ENCODE data around the gene DIAPH2. TPM values are rescaled to one million over a fixed set of nuclear protein-coding genes. Genes with fewer than 3 reads are reported as not detected.

Gene DIAPH2
- total RNA-seq, 2 donors from 2014 or later = 15.2 to 23.3 TPM

GRCh38 chrX:97474933-97475332 is 790.3 kb downstream of the DIAPH2 start:
- no peaks in the 10 kb centered on the region for H3K27me3 ChIP-seq
- H3K36me3 ChIP-seq (replicated peaks in 1 of 2; ENCODE audit: insufficient read depth in 1 of 2, low read depth in 2 of 2) = no peaks in the 10 kb centered on the region
- H3K4me1 ChIP-seq = no peaks in the 10 kb centered on the region
- no peak overlapping the region for H3K4me3 ChIP-seq
- intact Hi-C loops (cut with DNase I) = no loop called here
- ATAC-seq (no peak), DNase-seq (no peak)
- no peak overlapping the region for H3K27ac ChIP-seq
- no peak for TF ChIP-seq POLR2A (IDR thresholded peaks at IDR 0.05)
- TF ChIP-seq, protein P1, sequence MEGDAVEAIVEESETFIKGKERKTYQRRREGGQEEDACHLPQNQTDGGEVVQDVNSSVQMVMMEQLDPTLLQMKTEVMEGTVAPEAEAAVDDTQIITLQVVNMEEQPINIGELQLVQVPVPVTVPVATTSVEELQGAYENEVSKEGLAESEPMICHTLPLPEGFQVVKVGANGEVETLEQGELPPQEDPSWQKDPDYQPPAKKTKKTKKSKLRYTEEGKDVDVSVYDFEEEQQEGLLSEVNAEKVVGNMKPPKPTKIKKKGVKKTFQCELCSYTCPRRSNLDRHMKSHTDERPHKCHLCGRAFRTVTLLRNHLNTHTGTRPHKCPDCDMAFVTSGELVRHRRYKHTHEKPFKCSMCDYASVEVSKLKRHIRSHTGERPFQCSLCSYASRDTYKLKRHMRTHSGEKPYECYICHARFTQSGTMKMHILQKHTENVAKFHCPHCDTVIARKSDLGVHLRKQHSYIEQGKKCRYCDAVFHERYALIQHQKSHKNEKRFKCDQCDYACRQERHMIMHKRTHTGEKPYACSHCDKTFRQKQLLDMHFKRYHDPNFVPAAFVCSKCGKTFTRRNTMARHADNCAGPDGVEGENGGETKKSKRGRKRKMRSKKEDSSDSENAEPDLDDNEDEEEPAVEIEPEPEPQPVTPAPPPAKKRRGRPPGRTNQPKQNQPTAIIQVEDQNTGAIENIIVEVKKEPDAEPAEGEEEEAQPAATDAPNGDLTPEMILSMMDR (IDR thresholded peaks at IDR 0.05) = no peak
- WGBS, 2 donors = 95 to 100% methylated on average over 3 of the region's 3 CpGs
- no peaks in the 10 kb centered on the region for H3K9me3 ChIP-seq

DNA sequence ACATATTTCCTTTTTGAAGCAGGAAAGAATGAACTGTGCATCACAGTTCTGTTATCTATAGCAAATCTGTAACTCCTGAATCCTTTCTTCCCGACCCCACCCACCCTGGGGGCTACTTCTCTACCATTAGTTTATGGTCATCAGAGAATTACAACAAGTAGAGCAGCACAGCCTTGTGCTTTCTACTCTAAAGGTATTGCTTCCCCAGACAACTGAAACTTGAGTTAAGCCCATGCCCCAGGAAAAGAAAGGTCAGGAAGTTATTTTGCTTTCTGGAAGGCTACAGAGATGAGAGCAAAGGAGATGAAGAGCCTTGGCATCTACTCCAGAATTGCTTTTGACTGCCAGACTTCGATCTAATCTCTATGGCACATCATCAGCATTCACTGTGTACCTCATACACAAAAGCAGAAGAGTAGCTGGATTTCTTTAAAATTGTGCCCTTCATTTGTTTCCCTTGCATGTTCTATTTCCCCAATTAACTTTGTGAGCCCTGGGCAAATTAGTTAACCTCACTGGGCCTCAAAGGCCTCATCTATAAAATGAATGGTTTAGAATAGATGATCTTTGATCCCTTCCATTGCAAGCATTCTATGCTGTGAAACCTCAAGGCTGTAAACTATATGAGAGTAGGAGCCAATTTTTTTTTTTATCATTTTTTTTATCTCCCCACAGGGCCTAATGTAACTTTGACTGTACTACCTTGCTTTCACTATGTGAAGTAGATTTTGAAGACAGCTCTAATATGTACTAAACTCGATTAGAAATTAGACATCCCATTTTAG is 794.7 kb downstream of the DIAPH2 start:
- Histone ChIP-seq H3K9me3 (no peaks in the 10 kb centered on the region), H3K36me3 (replicated peaks in 1 of 2; ENCODE audit: insufficient read depth in 1 of 2, low read depth in 2 of 2) (no peaks in the 10 kb centered on the region), H3K4me1 (no peaks in the 10 kb centered on the region), H3K27ac (no peak overlapping the region), H3K4me3 (no peak overlapping the region), H3K27me3 (no peaks in the 10 kb centered on the region)
- DNase-seq (no peak), ATAC-seq (no peak)
- TF ChIP-seq POLR2A (IDR thresholded peaks at IDR 0.05) = no peak
- TF ChIP-seq, protein P1 (IDR thresholded peaks at IDR 0.05) = no peak
- 89 to 90% methylated on average over 3 of the region's 3 CpGs for WGBS, 2 donors
- intact Hi-C loops (cut with DNase I) = no loop called here

DNA sequence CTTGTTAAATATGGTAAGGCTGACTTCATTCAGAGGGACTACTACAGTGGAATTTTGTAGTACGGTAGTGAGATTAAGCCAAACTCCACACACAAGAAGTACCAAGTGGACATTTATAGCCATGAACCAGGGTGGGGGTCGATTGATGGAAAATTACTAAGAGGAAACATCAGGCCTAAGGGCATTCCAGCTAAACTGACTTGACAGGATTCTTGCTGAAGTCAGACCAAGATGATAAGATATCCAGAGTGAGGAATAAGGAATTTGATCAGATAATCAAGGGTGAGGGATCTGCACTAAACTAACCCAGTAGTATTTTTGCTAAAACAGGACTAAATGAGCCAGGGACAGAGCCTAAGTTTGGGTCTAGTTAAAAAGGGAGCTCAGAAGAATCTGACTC is 796.6 kb downstream of the DIAPH2 start:
- WGBS, 2 donors = 82 to 84% methylated on average over 2 of the region's 2 CpGs

DNA sequence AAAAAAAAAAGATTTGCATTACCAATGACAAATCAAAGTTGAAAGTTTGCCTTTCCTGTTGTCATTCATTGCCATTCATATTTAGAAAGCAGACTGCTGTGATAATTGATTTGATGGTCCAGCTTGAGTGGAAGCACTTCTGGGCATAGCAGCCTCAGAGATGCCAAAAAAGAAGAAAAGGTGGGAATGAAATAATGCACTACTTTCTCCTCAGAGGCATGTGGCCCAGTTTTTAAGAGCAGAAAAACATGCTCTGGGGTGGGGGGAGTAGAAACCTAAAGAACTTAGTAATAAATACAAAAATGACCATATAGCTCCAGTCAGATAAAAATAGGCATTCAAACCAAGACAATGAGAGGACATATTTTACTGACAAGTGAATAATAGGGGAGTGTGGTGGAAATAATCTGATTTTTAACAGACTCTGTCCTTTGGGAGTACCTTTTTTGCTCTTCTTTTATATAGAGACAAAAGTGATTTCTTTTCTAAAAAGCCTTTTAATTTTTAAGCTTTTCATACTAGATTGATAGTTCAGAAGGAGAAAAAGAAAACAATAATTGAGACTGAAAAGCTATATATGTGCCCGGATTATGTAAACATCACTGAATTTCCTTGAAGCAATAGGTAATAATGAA is 798.1 kb downstream of the DIAPH2 start:
- no peak for DNase-seq

More for the DNA sequence above, 796.6 kb downstream of the DIAPH2 start:
- no peak overlapping the region for H3K27ac ChIP-seq
- intact Hi-C loops (cut with DNase I) = no loop called here
- no peaks in the 10 kb centered on the region for H3K36me3 ChIP-seq (replicated peaks in 1 of 2; ENCODE audit: insufficient read depth in 1 of 2, low read depth in 2 of 2)
- TF ChIP-seq, protein P1 (IDR thresholded peaks at IDR 0.05) = no peak
- no peak for TF ChIP-seq POLR2A (IDR thresholded peaks at IDR 0.05)
- no peaks in the 10 kb centered on the region for H3K27me3 ChIP-seq
- DNase-seq = no peak
- H3K4me1 ChIP-seq = no peaks in the 10 kb centered on the region
- no peak overlapping the region for H3K4me3 ChIP-seq
- ATAC-seq = no peak
- H3K9me3 ChIP-seq = no peaks in the 10 kb centered on the region

GRCh38 chrX:97490656-97491055 is 806.0 kb downstream of the DIAPH2 start:
- Histone ChIP-seq H3K4me1 (no peaks in the 10 kb centered on the region), H3K27me3 (no peaks in the 10 kb centered on the region), H3K27ac (no peak overlapping the region), H3K9me3 (no peaks in the 10 kb centered on the region), H3K4me3 (no peak overlapping the region), H3K36me3 (replicated peaks in 1 of 2; ENCODE audit: insufficient read depth in 1 of 2, low read depth in 2 of 2) (no peaks in the 10 kb centered on the region)
- no peak for DNase-seq
- ATAC-seq = no peak
- intact Hi-C loops (cut with DNase I) = no loop called here
- TF ChIP-seq, protein P1 (IDR thresholded peaks at IDR 0.05) = no peak
- TF ChIP-seq POLR2A (IDR thresholded peaks at IDR 0.05) = no peak
- WGBS, 2 donors = 86 to 91% methylated on average over 2 of the region's 2 CpGs

More for the DNA sequence above, 798.1 kb downstream of the DIAPH2 start:
- TF ChIP-seq POLR2A (IDR thresholded peaks at IDR 0.05) = no peak
- intact Hi-C loops (cut with DNase I) = no loop called here
- Histone ChIP-seq H3K9me3 (no peaks in the 10 kb centered on the region), H3K4me3 (no peak overlapping the region), H3K27me3 (no peaks in the 10 kb centered on the region), H3K4me1 (no peaks in the 10 kb centered on the region), H3K27ac (no peak overlapping the region), H3K36me3 (replicated peaks in 1 of 2; ENCODE audit: insufficient read depth in 1 of 2, low read depth in 2 of 2) (no peaks in the 10 kb centered on the region)
- no peak for ATAC-seq
- 68 to 75% methylated on average over 1 of the region's 1 CpG for WGBS, 2 donors

All from body of pancreas (tissue), 4 donors.